ENCODE results near the gene SLC35F4. TPM values are rescaled to one million over a fixed set of nuclear protein-coding genes. Genes with fewer than 3 reads are reported as not detected.

The SLC35F4 gene
- total and polyA plus RNA-seq, 2 of the 8 experiments (the other 6 are each of a cell fraction or from before 2014, with no cell fraction given), result not detected

- Histone ChIP-seq H3K4me1 (replicated peaks in 1 of 4; ENCODE audit: control insufficient read depth in 3 of 4, insufficient read depth in 4 of 4, low read length in 3 of 4) (peaks cover 0 to 12% (median 5%) of the 10 kb centered on the region in 4 experiments; a peak in 4 of 7 replicates), H3K79me1 (ENCODE audit: low read depth, low read length) (no peaks in the 10 kb centered on the region), H3K23ac (ENCODE audit: insufficient read length) (no peak overlapping the region), H4K20me1 (replicated peaks in 1 of 2; ENCODE audit: control insufficient read depth in 1 of 2, insufficient read depth in 2 of 2, low read length in 2 of 2) (no peaks in the 10 kb centered on the region), H3K79me2 (ENCODE audit: control insufficient read depth in 1 of 2, insufficient read depth in 2 of 2, low read length in 2 of 2) (no peaks in the 10 kb centered on the region), H2AK5ac (ENCODE audit: low read depth, low read length) (no peak overlapping the region), H3K36me3 (ENCODE audit: control insufficient read depth in 2 of 4, insufficient read depth in 4 of 4, low read length in 3 of 4) (0 out of 8 replicates have a peak, but pooled peaks cover 0 to 6% (median 0%) of the 10 kb centered on the region in 4 experiments), H3K18ac (ENCODE audit: extremely low read depth, low read length) (no peak overlapping the region), H3K4ac (replicated peaks; ENCODE audit: insufficient read length, low read depth, low read length) (no peak overlapping the region), H2AFZ (ENCODE audit: low read length) (no peak overlapping the region), H3K14ac (ENCODE audit: insufficient read length) (no peak overlapping the region), H2BK12ac (ENCODE audit: low read depth, low read length) (no peak overlapping the region), H3K23me2 (ENCODE audit: low read depth, low read length) (no peaks in the 10 kb centered on the region), H2BK120ac (replicated peaks; ENCODE audit: low read depth, low read length) (no peak overlapping the region), H3K4me3 (ENCODE audit: extremely low read depth in 1 of 4, insufficient read depth in 2 of 4, low read depth in 3 of 4, low read length in 4 of 4) (no peak overlapping the region), H3K9ac (replicated peaks in 1 of 4; ENCODE audit: extremely low read depth in 1 of 4, low read depth in 3 of 4, low read length in 3 of 4) (no peak overlapping the region), H4K91ac (replicated peaks; ENCODE audit: insufficient read length, low read length) (no peak overlapping the region), H3K9me3 (ENCODE audit: insufficient read depth in 2 of 2, low read depth in 1 of 2, low read length in 1 of 2) (peaks cover 11 to 15% of the 10 kb centered on the region in 2 experiments), H2BK15ac (ENCODE audit: low read length) (no peak overlapping the region), H3K27me3 (replicated peaks in 1 of 4; ENCODE audit: control insufficient read depth in 3 of 4, extremely low read depth in 1 of 4, insufficient read depth in 3 of 4, low read length in 3 of 4) (peaks cover 0 to 1% (median 0%) of the 10 kb centered on the region in 4 experiments; a peak in 1 of 7 replicates), H4K8ac (ENCODE audit: extremely low read depth, insufficient read depth, low read length) (no peak overlapping the region), H3K56ac (replicated peaks; ENCODE audit: insufficient read length, low read depth, low read length) (no peak overlapping the region), H3K4me2 (ENCODE audit: insufficient read depth in 1 of 2, low read depth in 2 of 2, low read length in 2 of 2) (no peak overlapping the region; a peak in 1 of 4 replicates), H2BK5ac (ENCODE audit: low read depth, low read length) (no peak overlapping the region), H4K5ac (ENCODE audit: insufficient read length, low read depth, low read length) (no peak overlapping the region), H3K27ac (ENCODE audit: low read depth, low read length) (no peak overlapping the region), H2BK20ac (ENCODE audit: low read length) (no peak overlapping the region)
- FAIRE-seq (no peak), DNase-seq (ENCODE audit: low read depth in 1 of 2, low spot score in 2 of 2) (no peak)
- 70% methylated on average over 3 of the region's 3 CpGs; no CpG with 5 or more reads in 1 of the 2 experiments for WGBS, 2 experiments (ENCODE audit: extremely low coverage in 1 of 2, insufficient coverage in 1 of 2, insufficient read length in 1 of 2, insufficient replicate concordance in 2 of 2, low coverage in 1 of 2, low lambda C conversion rate in 2 of 2, missing lambda C conversion rate in 1 of 2)
- ChIA-PET CTCF (ENCODE audit: partially characterized antibody) (interaction anchor here (1.0 to 2.2 kb wide), 2 partner anchors 20 to 250 kb away, joined by 4 to 9 read pairs; no protein-coding TSS in a partner anchor), POLR2A (ENCODE audit: partially characterized antibody) (no interaction called here)
- TF ChIP-seq TAF1 (IDR thresholded peaks at IDR 0.05; ENCODE audit: low read depth, low read length) (no peak), RAD21 (IDR thresholded peaks at IDR 0.05 in 1 of 2, conservative IDR thresholded peaks at IDR 0.05 in 1 of 2; ENCODE audit: low read depth in 2 of 2, low read length in 2 of 2) (peak in 1 of 2 experiments; percentile 31; a peak in 2 of 4 replicates)
These were observed 153.8 kb downstream of the SLC35F4 start for GRCh38 chr14:57712102-57712501.
